Effector memory CD4-positive, alpha-beta T cell (primary cell): ENCODE data around the gene MAFG.
A peak's percentile ranks its signal among the peaks of the same experiment; 100 is the strongest.

Experiments
- DNase-seq, 3 donors: peaks; one replicate each; pipeline ENCODE4 v3.0.0-alpha.2; 2020
- H3K27ac ChIP-seq: 2 replicates; pipeline ENCODE4 v1.7.0; 2013; ENCODE audit warnings: mild to moderate bottlenecking, low read length, moderate library complexity; ENCODE audit not compliant: insufficient read depth, poor library complexity, severe bottlenecking
- H3K27me3 ChIP-seq: replicated peaks from 2 replicates; pipeline ENCODE4 v1.7.0; 2013; ENCODE audit warnings: mild to moderate bottlenecking, low read length; ENCODE audit not compliant: insufficient read depth, control insufficient read depth, poor library complexity, severe bottlenecking
- H3K36me3 ChIP-seq: 2 replicates; pipeline ENCODE4 v1.7.0; 2013; ENCODE audit warnings: mild to moderate bottlenecking, low read length, moderate library complexity; ENCODE audit not compliant: control insufficient read depth, insufficient read depth
- H3K4me1 ChIP-seq: 2 replicates; pipeline ENCODE4 v1.7.0; 2013; ENCODE audit warnings: low read length, mild to moderate bottlenecking; ENCODE audit not compliant: control insufficient read depth, insufficient read depth, poor library complexity, severe bottlenecking
- H3K4me3 ChIP-seq: 2 replicates; pipeline ENCODE4 v1.7.0; 2013; ENCODE audit warnings: low read length, low read depth, mild to moderate bottlenecking; ENCODE audit not compliant: insufficient read depth, poor library complexity, severe bottlenecking
- H3K9me3 ChIP-seq: 2 replicates; pipeline ENCODE4 v1.7.0; 2013; ENCODE audit warnings: mild to moderate bottlenecking, low read length, moderate library complexity; ENCODE audit not compliant: control insufficient read depth

MAFG gene

DNA sequence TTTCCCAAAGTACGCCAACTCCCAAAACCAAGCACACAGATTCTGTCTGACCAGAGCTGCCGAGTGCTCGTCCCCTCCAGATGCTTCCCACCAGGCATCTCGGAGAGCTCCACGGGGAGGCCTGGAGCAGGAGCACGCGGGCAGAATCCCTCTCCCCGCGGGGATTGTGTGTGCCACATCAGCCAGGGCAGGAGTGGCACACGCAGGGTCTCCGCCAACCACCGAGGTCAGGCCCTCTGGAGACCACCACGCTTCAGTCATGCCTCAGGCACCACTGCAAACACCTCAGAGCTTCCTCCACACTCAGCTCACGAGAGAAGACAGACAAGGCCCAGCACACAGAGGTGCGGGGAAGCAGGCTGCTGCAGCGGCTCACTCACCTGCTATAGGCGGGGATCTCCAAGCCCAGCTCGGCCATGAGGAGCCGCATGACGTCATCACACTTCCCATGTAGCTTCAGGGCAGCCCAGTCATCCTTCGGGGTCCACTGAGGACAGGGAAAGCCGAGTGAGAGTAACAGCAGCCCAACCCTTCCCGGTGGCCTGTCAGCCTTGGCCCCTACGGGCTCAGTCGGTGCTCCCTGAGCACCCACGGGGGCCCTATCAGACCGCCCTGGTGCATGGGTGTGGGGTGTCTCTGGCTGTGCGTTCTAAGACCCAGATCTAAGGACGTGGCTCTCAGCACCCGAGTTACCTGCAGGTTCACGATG is 14.0 kb downstream of the MAFG start:
- peaks cover 27% of the 10 kb centered on the region for H3K4me1 ChIP-seq
- H3K27me3 ChIP-seq: no peaks in the 10 kb centered on the region
- no peaks in the 10 kb centered on the region for H3K9me3 ChIP-seq
- no peak for DNase-seq
- H3K27ac ChIP-seq: no peak overlapping the region
- H3K4me3 ChIP-seq: no peak overlapping the region
- H3K36me3 ChIP-seq: peaks cover 44% of the 10 kb centered on the region

GRCh38 chr17:81912441-81913309 is 14.9 kb downstream of the MAFG start:
- Histone ChIP-seq H3K27me3 (no peaks in the 10 kb centered on the region), H3K27ac (no peak overlapping the region), H3K9me3 (no peaks in the 10 kb centered on the region), H3K4me3 (no peak overlapping the region), H3K36me3 (peaks cover 44% of the 10 kb centered on the region), H3K4me1 (peaks cover 22% of the 10 kb centered on the region)
- no peak for DNase-seq

DNA sequence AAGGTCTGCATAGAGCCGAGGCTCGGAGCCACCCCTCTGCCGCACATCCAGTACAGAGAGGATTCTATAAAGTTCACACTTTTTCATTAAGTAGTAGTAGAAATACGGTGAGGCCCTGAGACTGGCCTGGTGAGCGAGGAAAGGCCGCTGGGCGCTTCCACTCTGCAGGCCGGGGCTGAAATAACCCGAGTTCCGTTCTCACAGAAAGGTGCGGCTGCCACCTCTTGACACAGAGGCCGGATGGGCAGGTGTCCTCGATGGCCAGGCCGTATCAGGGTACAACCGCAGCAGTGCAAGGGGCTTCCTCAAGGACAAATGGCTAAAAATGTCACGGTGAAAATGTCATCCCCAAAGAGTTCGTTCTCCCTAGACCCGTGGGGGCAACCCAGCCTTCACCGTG is 15.6 kb downstream of the MAFG start:
- Histone ChIP-seq H3K36me3 (peaks cover 46% of the 10 kb centered on the region), H3K4me3 (no peak overlapping the region), H3K9me3 (no peaks in the 10 kb centered on the region), H3K27ac (peak overlapping the region; percentile 42), H3K4me1 (peaks cover 19% of the 10 kb centered on the region), H3K27me3 (no peaks in the 10 kb centered on the region)
- no peak for DNase-seq

- peak within 1 kb of the TSS; percentile 53 for H3K27ac ChIP-seq
- peaks cover 52% of the 10 kb centered on the region for H3K36me3 ChIP-seq
- no peaks in the 10 kb centered on the region for H3K9me3 ChIP-seq
- peaks cover 14% of the 10 kb centered on the region for H3K4me1 ChIP-seq
- peak; percentile 86 to 94 (median 92) for DNase-seq
- H3K27me3 ChIP-seq: no peaks in the 10 kb centered on the region
- peak within 1 kb of the TSS; percentile 62 for H3K4me3 ChIP-seq
These were observed 16.1 kb downstream of the MAFG start, which contains the start of gene PCYT2 for GRCh38 chr17:81911277-81911961. PCYT2 (minus strand) TSS chr17:81911399; CDS start chr17:81911355, 44 bp downstream.

- no peaks in the 10 kb centered on the region for H3K9me3 ChIP-seq
- H3K27me3 ChIP-seq: no peaks in the 10 kb centered on the region
- H3K4me3 ChIP-seq: peak overlapping the region; percentile 62
- peak overlapping the region; percentile 53 for H3K27ac ChIP-seq
- peaks cover 14% of the 10 kb centered on the region for H3K4me1 ChIP-seq
- H3K36me3 ChIP-seq: peaks cover 48% of the 10 kb centered on the region
- DNase-seq: peak in 1 of 3 donors; percentile 6
These were observed 16.7 kb downstream of the MAFG start for GRCh38 chr17:81910840-81911276.

DNA sequence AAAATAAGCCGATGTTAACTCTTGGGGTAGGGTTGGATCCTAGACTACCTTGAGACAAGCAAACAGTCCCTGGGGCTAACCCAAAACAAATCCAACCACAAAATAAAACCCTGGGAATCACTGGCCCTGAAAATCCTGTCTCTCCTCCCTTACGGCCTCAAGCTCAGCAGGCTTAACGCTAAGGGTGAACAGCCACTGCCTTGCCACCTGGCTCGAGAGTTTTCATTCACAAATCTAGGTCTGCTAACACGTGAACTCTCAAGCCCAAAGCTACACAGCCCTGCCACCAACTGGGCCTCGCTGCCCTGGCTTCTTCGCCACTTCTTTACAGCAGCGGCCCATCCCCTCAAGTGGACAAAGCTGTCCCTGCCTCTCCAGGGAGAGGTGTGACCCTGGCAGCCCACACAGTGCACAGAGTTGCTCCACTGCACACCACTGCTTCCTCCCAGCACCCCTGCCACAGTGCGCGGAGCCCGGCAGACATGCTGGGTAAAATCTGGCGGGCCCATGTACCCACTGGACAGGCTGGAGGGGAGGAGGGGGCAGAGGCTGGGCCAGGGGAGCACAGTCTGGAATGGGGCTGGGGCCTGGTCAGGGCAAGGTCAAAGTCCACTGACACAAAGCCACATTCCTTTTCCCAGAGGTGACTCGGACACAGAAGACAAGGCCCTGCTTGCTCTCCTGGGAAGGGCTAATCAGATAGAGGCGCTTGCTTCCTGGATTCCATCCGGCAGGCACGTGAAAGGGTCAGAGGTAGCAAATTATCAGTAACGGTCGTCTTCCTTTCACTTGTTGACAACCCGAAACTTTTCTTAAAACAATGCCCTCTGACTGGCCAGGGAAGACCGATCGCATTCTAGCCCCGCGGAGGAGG is 17.3 kb downstream of the MAFG start:
- Histone ChIP-seq H3K4me3 (peak overlapping the region; percentile 62), H3K27me3 (no peaks in the 10 kb centered on the region), H3K27ac (peak overlapping the region; percentile 53), H3K4me1 (peaks cover 14% of the 10 kb centered on the region), H3K9me3 (no peaks in the 10 kb centered on the region), H3K36me3 (peaks cover 46% of the 10 kb centered on the region)
- no peak for DNase-seq

GRCh38 chr17:81909231-81909630 is 18.3 kb downstream of the MAFG start:
- H3K36me3 ChIP-seq: peaks cover 46% of the 10 kb centered on the region
- no peak overlapping the region for H3K4me3 ChIP-seq

DNA sequence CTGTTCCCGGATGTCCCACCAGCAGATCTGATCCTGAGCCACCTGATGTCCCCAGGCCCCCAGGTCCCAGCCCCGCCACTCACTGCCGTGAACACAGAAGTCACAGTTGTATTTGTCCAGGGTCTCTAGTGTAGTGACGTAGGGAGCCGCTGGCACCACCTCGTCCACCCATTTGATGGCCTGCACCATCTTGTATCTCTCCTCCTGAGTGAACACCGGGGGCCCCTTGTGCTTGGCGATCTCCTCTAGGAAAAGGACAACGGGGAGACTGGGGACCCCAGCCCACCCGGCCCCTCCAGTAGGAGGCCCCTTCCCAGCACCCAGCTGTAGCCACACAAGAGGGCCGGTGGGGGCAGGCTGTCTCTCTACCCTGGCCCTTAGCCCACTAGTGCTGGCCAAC is 18.7 kb downstream of the MAFG start:
- no peak for DNase-seq
- Histone ChIP-seq H3K4me3 (no peak overlapping the region), H3K27ac (no peak overlapping the region), H3K36me3 (peaks cover 41% of the 10 kb centered on the region), H3K9me3 (no peaks in the 10 kb centered on the region), H3K27me3 (no peaks in the 10 kb centered on the region), H3K4me1 (peaks cover 14% of the 10 kb centered on the region)

More at GRCh38 chr17:81909231-81909630, 18.3 kb downstream of the MAFG start:
- Histone ChIP-seq H3K9me3 (no peaks in the 10 kb centered on the region), H3K4me1 (peaks cover 14% of the 10 kb centered on the region), H3K27me3 (no peaks in the 10 kb centered on the region), H3K27ac (no peak overlapping the region)
- DNase-seq: no peak
